ENCODE results near the gene CSTF1. TPM values are rescaled to one million over a fixed set of nuclear protein-coding genes. Genes with fewer than 3 reads are reported as not detected.

CSTF1 gene
- total and polyA plus RNA-seq, 2 donors from 2014 or later, result 16.2 to 30.7 TPM

DNA sequence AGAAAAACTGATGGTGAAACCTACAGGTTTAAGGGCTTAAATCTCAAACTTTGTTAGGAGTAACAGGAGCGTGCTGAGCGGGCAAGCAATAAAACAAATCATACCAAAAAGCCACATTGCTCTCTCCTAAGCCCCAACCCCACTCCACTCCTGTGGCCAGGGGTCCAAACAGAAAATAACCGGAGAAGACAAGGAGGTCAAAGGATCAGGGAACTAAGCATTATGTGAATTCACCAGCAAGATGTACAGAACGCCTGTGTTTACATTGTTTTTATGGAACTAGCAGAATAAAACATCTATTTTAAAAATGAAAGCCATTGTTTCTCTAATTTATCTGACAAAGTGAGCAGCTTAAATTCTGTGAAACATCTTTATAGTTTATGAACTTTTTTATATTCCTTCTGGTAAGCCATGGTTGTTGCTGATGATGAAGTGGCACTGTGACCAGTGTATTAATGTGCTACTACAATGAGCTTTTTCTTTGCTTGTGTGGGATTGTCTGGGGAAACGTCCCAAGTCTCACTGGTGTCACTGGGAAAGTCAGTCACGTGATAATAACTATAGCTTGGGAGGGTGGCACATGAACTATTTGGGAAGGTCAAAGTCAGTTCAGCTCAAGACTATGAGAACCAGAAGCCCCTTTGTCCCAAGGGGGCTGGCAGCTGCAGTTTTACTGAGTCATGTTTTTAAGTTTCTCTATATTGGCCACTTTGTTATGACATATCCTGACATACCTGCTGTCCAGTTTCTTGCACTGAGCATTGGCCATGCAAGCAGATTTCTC, 23.9 kb upstream of the CSTF1 start:
- TF ChIP-seq, protein P1, sequence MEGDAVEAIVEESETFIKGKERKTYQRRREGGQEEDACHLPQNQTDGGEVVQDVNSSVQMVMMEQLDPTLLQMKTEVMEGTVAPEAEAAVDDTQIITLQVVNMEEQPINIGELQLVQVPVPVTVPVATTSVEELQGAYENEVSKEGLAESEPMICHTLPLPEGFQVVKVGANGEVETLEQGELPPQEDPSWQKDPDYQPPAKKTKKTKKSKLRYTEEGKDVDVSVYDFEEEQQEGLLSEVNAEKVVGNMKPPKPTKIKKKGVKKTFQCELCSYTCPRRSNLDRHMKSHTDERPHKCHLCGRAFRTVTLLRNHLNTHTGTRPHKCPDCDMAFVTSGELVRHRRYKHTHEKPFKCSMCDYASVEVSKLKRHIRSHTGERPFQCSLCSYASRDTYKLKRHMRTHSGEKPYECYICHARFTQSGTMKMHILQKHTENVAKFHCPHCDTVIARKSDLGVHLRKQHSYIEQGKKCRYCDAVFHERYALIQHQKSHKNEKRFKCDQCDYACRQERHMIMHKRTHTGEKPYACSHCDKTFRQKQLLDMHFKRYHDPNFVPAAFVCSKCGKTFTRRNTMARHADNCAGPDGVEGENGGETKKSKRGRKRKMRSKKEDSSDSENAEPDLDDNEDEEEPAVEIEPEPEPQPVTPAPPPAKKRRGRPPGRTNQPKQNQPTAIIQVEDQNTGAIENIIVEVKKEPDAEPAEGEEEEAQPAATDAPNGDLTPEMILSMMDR (IDR thresholded peaks at IDR 0.05; ENCODE audit: borderline replicate concordance, extremely low read depth, insufficient read depth), result no peak
- no peak for DNase-seq
- Histone ChIP-seq H3K9me3 (ENCODE audit: control insufficient read depth in 2 of 3, insufficient read depth in 1 of 3, low read length in 3 of 3) (no peaks in the 10 kb centered on the region), H3K4me3 (ENCODE audit: low read length in 3 of 3) (no peak overlapping the region), H3K27ac (ENCODE audit: low read depth in 2 of 2, low read length in 2 of 2) (no peak overlapping the region), H3K27me3 (ENCODE audit: control insufficient read depth, insufficient read depth, low read length) (no peaks in the 10 kb centered on the region), H3K4me1 (ENCODE audit: control insufficient read depth in 2 of 3, insufficient read depth in 2 of 3, low read depth in 1 of 3, low read length in 3 of 3) (no peaks in the 10 kb centered on the region), H3K9ac (ENCODE audit: low read length in 3 of 3) (no peak overlapping the region), H3K36me3 (ENCODE audit: control insufficient read depth in 2 of 3, insufficient read depth in 3 of 3, low read length in 3 of 3) (peaks cover 0 to 26% (median 4%) of the 10 kb centered on the region in 3 donors)
- FAIRE-seq, result no peak
- intact Hi-C loops (cut with DNase I), result no loop called here

DNA sequence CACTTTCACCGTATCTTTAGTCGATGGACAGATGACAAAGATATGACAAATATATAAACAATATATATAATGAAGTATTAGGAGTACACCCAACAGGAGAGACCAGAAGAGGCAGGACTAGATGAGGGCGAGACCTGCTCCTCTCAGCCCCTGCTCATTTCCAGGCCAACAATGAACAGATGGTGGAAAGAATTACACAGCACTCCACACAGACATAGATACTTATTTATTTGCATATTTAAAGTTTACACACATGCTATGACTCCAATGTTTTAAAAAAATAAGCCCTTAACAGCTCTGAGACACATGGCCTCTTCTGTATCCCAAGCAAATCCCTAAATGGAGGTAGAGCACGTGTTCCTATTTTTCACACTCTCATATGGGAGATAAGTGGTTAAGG, 23.3 kb upstream of the CSTF1 start:
- Histone ChIP-seq H3K9me3 (ENCODE audit: control insufficient read depth in 2 of 3, insufficient read depth in 1 of 3, low read length in 3 of 3) (no peaks in the 10 kb centered on the region), H3K27ac (ENCODE audit: low read depth in 2 of 2, low read length in 2 of 2) (no peak overlapping the region), H3K36me3 (ENCODE audit: control insufficient read depth in 2 of 3, insufficient read depth in 3 of 3, low read length in 3 of 3) (peaks cover 0 to 26% (median 4%) of the 10 kb centered on the region in 3 donors), H3K4me3 (ENCODE audit: low read length in 3 of 3) (no peak overlapping the region), H3K4me1 (ENCODE audit: control insufficient read depth in 2 of 3, insufficient read depth in 2 of 3, low read depth in 1 of 3, low read length in 3 of 3) (no peaks in the 10 kb centered on the region), H3K27me3 (ENCODE audit: control insufficient read depth, insufficient read depth, low read length) (no peaks in the 10 kb centered on the region), H3K9ac (ENCODE audit: low read length in 3 of 3) (no peak overlapping the region)
- TF ChIP-seq, protein P1 (IDR thresholded peaks at IDR 0.05; ENCODE audit: borderline replicate concordance, extremely low read depth, insufficient read depth), result no peak
- no peak for DNase-seq
- intact Hi-C loops (cut with DNase I), result no loop called here
- no peak for FAIRE-seq

DNA sequence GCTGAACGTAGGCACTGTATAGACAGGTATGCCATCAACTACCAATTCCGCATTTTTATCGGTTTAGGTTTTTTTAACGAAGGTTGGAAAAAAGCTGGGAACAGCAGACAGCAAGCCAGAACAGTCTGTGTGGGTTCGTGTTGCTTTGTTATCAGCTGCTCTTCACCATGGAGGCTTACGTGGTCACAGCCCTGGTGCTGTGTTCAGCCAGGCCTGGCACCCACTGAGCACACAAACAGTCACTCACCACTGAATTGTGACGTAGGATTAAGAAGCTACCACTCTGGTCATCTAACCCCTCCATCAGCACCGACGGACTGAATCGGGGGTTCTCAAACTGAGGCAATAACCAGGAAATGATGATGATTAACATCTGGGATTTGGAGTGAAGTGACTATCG, 20.5 kb upstream of the CSTF1 start:
- Histone ChIP-seq H3K27me3 (ENCODE audit: control insufficient read depth, insufficient read depth, low read length) (no peaks in the 10 kb centered on the region), H3K9ac (ENCODE audit: low read length in 3 of 3) (no peak overlapping the region), H3K36me3 (ENCODE audit: control insufficient read depth in 2 of 3, insufficient read depth in 3 of 3, low read length in 3 of 3) (peaks cover 0 to 13% (median 0%) of the 10 kb centered on the region in 3 donors), H3K9me3 (ENCODE audit: control insufficient read depth in 2 of 3, insufficient read depth in 1 of 3, low read length in 3 of 3) (no peaks in the 10 kb centered on the region), H3K4me1 (ENCODE audit: control insufficient read depth in 2 of 3, insufficient read depth in 2 of 3, low read depth in 1 of 3, low read length in 3 of 3) (no peaks in the 10 kb centered on the region), H3K4me3 (ENCODE audit: low read length in 3 of 3) (no peak overlapping the region), H3K27ac (ENCODE audit: low read depth in 2 of 2, low read length in 2 of 2) (no peak overlapping the region)
- intact Hi-C loops (cut with DNase I), result no loop called here
- DNase-seq (no peak), FAIRE-seq (no peak)
- TF ChIP-seq, protein P1 (IDR thresholded peaks at IDR 0.05; ENCODE audit: borderline replicate concordance, extremely low read depth, insufficient read depth), result no peak
